Regular cardiac myocyte (primary cell): ENCODE results near the gene SUPT16H. TPM values are rescaled to one million over a fixed set of nuclear protein-coding genes. Genes with fewer than 3 reads are reported as not detected.

Experiments
- total RNA-seq: library from RNA; depleted of rRNA; stranded (reverse); fragments of >200 nt; gene quantifications from 2 replicates; pipeline ENCODE4 v1.2.3, GENCODE V29; 2014

Gene SUPT16H
- 74.4 and 143 TPM in 2 replicates for total RNA-seq

GRCh38 chr14:21383848-21384493 is at the start of gene SUPT16H:
TSS of gene SUPT16H (minus strand) at chr14:21384019. CDS start at chr14:21383927, 92 bp downstream.

Other genes with a start within 250 kb of the SUPT16H start
- not detected in 2 replicates for gene OR5AU1, start 228.0 kb downstream of the SUPT16H start, total RNA-seq
- gene HNRNPC, start 114.6 kb downstream of the SUPT16H start, total RNA-seq, result 696 and 811 TPM in 2 replicates
- gene RPGRIP1, start 103.9 kb downstream of the SUPT16H start, total RNA-seq, result not detected in 2 replicates
- 35.8 and 59.4 TPM in 2 replicates for gene CHD8, start 72.1 kb upstream of the SUPT16H start, total RNA-seq
- 26.8 and 29.0 TPM in 2 replicates for gene RAB2B, start 92.9 kb upstream of the SUPT16H start, total RNA-seq
- 18.9 and 32.6 TPM in 2 replicates for gene TOX4, start 93.2 kb upstream of the SUPT16H start, total RNA-seq
- gene METTL3, start 127.3 kb upstream of the SUPT16H start, total RNA-seq, result 79.0 and 108 TPM in 2 replicates
- gene SALL2, start 142.3 kb upstream of the SUPT16H start, total RNA-seq, result 1.2 and 1.7 TPM in 2 replicates
- not detected in 2 replicates for gene OR10G3, start 196.1 kb upstream of the SUPT16H start, total RNA-seq